ENCODE measurements around the gene CMC4. TPM values are rescaled to one million over a fixed set of nuclear protein-coding genes. Genes with fewer than 3 reads are reported as not detected.

Gene CMC4
- total RNA-seq, 5 donors from 2014 or later (not counting 1 experiment from before 2014, with no cell fraction given), result 3.3 to 12.7 (median 6.3) TPM

DNA sequence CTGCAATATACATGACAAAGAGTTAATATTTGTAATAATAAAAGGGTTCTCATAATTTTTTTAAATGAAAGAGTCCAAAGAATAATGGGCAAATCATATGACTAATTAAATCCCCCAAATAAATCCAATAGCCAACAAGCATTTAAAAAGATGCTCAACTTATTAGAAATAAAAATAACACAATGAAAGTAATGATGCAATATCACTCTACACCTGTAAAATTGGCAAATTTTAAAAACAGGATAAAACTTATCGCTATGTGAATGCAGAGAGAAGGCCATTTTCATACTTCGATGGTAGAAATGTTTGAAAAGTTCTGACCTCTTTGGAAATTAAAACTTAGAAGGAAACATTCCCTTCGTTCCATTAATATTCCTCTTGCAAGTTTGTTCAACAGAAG, 50.3 kb downstream of the CMC4 start:
- Histone ChIP-seq H3K27ac (ENCODE audit: low read length) (no peak overlapping the region), H3K36me3 (ENCODE audit: control insufficient read depth in 2 of 2, extremely low read depth in 1 of 2, insufficient read depth in 1 of 2, low read length in 1 of 2) (no peaks in the 10 kb centered on the region), H3K4me3 (ENCODE audit: control insufficient read depth in 1 of 2, extremely low read depth in 1 of 2, low read length in 1 of 2) (no peak overlapping the region), H3K27me3 (replicated peaks in 1 of 2; ENCODE audit: control insufficient read depth in 2 of 2, extremely low read depth in 1 of 2, insufficient read depth in 2 of 2, low read length in 1 of 2) (no peaks in the 10 kb centered on the region), H3K4me1 (ENCODE audit: control insufficient read depth in 1 of 2, extremely low read depth in 1 of 2, insufficient read depth in 2 of 2, low read length in 2 of 2) (no peaks in the 10 kb centered on the region), H3K9me3 (no peaks in the 10 kb centered on the region)
- DNase-seq (no peak), ATAC-seq (replicated peaks in 1 of 4) (no peak)
- Mint-ChIP-seq H3K36me3 (no peaks in the 10 kb centered on the region), H3K27me3 (peaks cover 0 to 18% of the 10 kb centered on the region in 2 donors), H3K27ac (no peak overlapping the region), H3K4me1 (no peaks in the 10 kb centered on the region), H3K4me3 (no peak overlapping the region), H3K9me3 (no peaks in the 10 kb centered on the region)
- POLR2A ChIA-PET, result no interaction called here
- CTCF ChIA-PET, result no interaction called here
- WGBS (ENCODE audit: insufficient coverage), result no CpG with 5 or more reads among the region's 3 CpGs

Other genes with a start within 250 kb of the CMC4 start
- not detected for gene SMIM9, start 236.5 kb downstream of the CMC4 start, total RNA-seq
- 10 to 100 TPM; 26.5 to 72.5 (median 58.7) TPM for gene F8A1, start 184.8 kb downstream of the CMC4 start, total RNA-seq
- gene F8, start 48.4 kb downstream of the CMC4 start, total RNA-seq, result 1 to 10 TPM; 1.3 to 3.5 (median 2.7) TPM
- gene FUNDC2, start 44.3 kb downstream of the CMC4 start, total RNA-seq, result 10 to 100 TPM; 50.2 to 56.2 (median 53.0) TPM
- 10 to 100 TPM; 11.9 to 24.0 (median 19.8) TPM for gene MTCP1, start within 50 bp of the CMC4 start, total RNA-seq
- 10 to 100 TPM; 14.2 to 17.7 (median 17.0) TPM for gene BRCC3, start 372 bp upstream of the CMC4 start, total RNA-seq
- 10 to 100 TPM; 22.6 to 31.8 (median 26.0) TPM for gene VBP1, start 145.3 kb upstream of the CMC4 start, total RNA-seq
- 10 to 100 TPM in 3 of 5 donors, 1 to 10 TPM in 2; 5.5 to 13.4 (median 12.8) TPM for gene RAB39B, start 193.4 kb upstream of the CMC4 start, total RNA-seq